SK-N-SH treated with all-trans-retinoic acid at 6 μM for 48 hours (cell line): ENCODE measurements around the gene ST8SIA3.

Source experiments
- ATAC-seq: fragments of 200-7000 bp; cut with Tn5 transposase; 3 replicates; pipeline ENCODE4 v1.9.1; 2020; ENCODE audit warnings: mild to moderate bottlenecking, moderate library complexity
- ARNTL ChIP-seq: fragments of 450-650 bp; formaldehyde crosslinking; IDR thresholded peaks from 2 replicates; pipeline ENCODE4 v1.5.0; 2020; ENCODE audit warnings: low read depth, mild to moderate bottlenecking, moderate library complexity, borderline replicate concordance
- BACH2 ChIP-seq: fragments of 250-450 bp; sonication (Bioruptor Pico); IDR thresholded peaks from 2 replicates; pipeline ENCODE4 v1.9.0; 2021; ENCODE audit warnings: mild to moderate bottlenecking, borderline replicate concordance
- CREB5 ChIP-seq: fragments of 250-450 bp; sonication (Bioruptor Pico); IDR thresholded peaks from 2 replicates; pipeline ENCODE4 v1.5.1; 2020; ENCODE audit warnings: low read depth, mild to moderate bottlenecking, moderate library complexity
- CSDC2 ChIP-seq: fragments of 250-450 bp; sonication (Bioruptor Pico); IDR thresholded peaks from 2 replicates; pipeline ENCODE4 v1.5.0; 2020; ENCODE audit warnings: mild to moderate bottlenecking, moderate library complexity
- CSRNP3 ChIP-seq: fragments of 250-450 bp; sonication (Bioruptor Pico); IDR thresholded peaks from 2 replicates; pipeline ENCODE4 v1.5.1; 2021; ENCODE audit warnings: mild to moderate bottlenecking, moderate library complexity
- ESRRG ChIP-seq: fragments of 250-450 bp; sonication (Bioruptor Pico); IDR thresholded peaks from 2 replicates; pipeline ENCODE4 v1.6.1; 2021; ENCODE audit warnings: mild to moderate bottlenecking
- GLIS3 ChIP-seq: fragments of 250-450 bp; sonication (Bioruptor Pico); IDR thresholded peaks from 2 replicates; pipeline ENCODE4 v1.5.0; 2020; ENCODE audit warnings: mild to moderate bottlenecking, moderate library complexity
- ISL1 ChIP-seq: fragments of 250-450 bp; sonication (Bioruptor Pico); IDR thresholded peaks from 2 replicates; pipeline ENCODE4 v2.1.2; 2022; ENCODE audit warnings: mild to moderate bottlenecking, moderate library complexity
- OSR1 ChIP-seq: fragments of 250-450 bp; sonication (Bioruptor Pico); IDR thresholded peaks from 2 replicates; pipeline ENCODE4 v1.8.0; 2022; ENCODE audit warnings: moderate library complexity, mild to moderate bottlenecking, inconsistent platforms
- PATZ1 ChIP-seq: fragments of 250-450 bp; sonication (Bioruptor Pico); IDR thresholded peaks from 2 replicates; pipeline ENCODE4 v1.8.0; 2020; ENCODE audit warnings: mild to moderate bottlenecking, moderate library complexity, borderline replicate concordance
- POU6F1 ChIP-seq: fragments of 250-450 bp; sonication (Bioruptor Pico); IDR thresholded peaks from 2 replicates; pipeline ENCODE4 v1.8.0; 2021; ENCODE audit warnings: low read depth, mild to moderate bottlenecking, moderate library complexity, borderline replicate concordance
- PPARA ChIP-seq: fragments of 250-450 bp; sonication (Bioruptor Pico); IDR thresholded peaks from 2 replicates; pipeline ENCODE4 v1.5.0; 2020; ENCODE audit warnings: mild to moderate bottlenecking, borderline replicate concordance
- RARB ChIP-seq: fragments of 250-450 bp; sonication (Bioruptor Pico); IDR thresholded peaks from 2 replicates; pipeline ENCODE4 v1.8.0; 2021; ENCODE audit warnings: mild to moderate bottlenecking, moderate library complexity
- SNAI2 ChIP-seq: fragments of 250-450 bp; sonication (Bioruptor Pico); IDR thresholded peaks from 2 replicates; pipeline ENCODE4 v1.5.0; 2020; ENCODE audit warnings: mild to moderate bottlenecking, moderate library complexity
- TCF4 ChIP-seq: fragments of 250-450 bp; sonication (Bioruptor Pico); IDR thresholded peaks from 2 replicates; pipeline ENCODE4 v1.8.0; 2021; ENCODE audit warnings: mild to moderate bottlenecking, moderate library complexity, borderline replicate concordance
- TOX ChIP-seq: fragments of 250-450 bp; sonication (Bioruptor Pico); IDR thresholded peaks from 2 replicates; pipeline ENCODE4 v1.8.0; 2021; ENCODE audit warnings: mild to moderate bottlenecking, moderate library complexity, borderline replicate concordance
- TSHZ2 ChIP-seq: fragments of 250-450 bp; sonication (Bioruptor Pico); IDR thresholded peaks from 2 replicates; pipeline ENCODE4 v1.5.0; 2020; ENCODE audit warnings: mild to moderate bottlenecking, moderate library complexity
- ZC3H10 ChIP-seq: fragments of 250-450 bp; sonication (Bioruptor Pico); IDR thresholded peaks from 2 replicates; pipeline ENCODE4 v1.5.1; 2021; ENCODE audit warnings: mild to moderate bottlenecking, moderate library complexity
- ZFP3 ChIP-seq: fragments of 250-450 bp; sonication (Bioruptor Pico); IDR thresholded peaks from 2 replicates; pipeline ENCODE4 v1.5.0; 2020; ENCODE audit warnings: mild to moderate bottlenecking, moderate library complexity
- ZFP30 ChIP-seq: fragments of 450-650 bp; formaldehyde crosslinking; IDR thresholded peaks from 2 replicates; pipeline ENCODE4 v1.5.0; 2022; ENCODE audit warnings: mild to moderate bottlenecking, moderate library complexity
- ZNF565 ChIP-seq: fragments of 450-650 bp; formaldehyde crosslinking; conservative IDR thresholded peaks from 2 replicates; pipeline ENCODE4 v1.5.0; 2020; ENCODE audit warnings: low read depth, mild to moderate bottlenecking, moderate library complexity
- ZNF70 ChIP-seq: fragments of 450-650 bp; formaldehyde crosslinking; IDR thresholded peaks from 2 replicates; pipeline ENCODE4 v1.5.0; 2020; ENCODE audit warnings: mild to moderate bottlenecking, moderate library complexity
- ZNF8 ChIP-seq: fragments of 450-650 bp; formaldehyde crosslinking; IDR thresholded peaks from 2 replicates; pipeline ENCODE4 v1.5.0; 2020; ENCODE audit warnings: mild to moderate bottlenecking, moderate library complexity

ST8SIA3 gene

GRCh38 chr18:57376503-57376902 lies 24.1 kb downstream of the ST8SIA3 start (continued):
- no peak for TF ChIP-seq PATZ1 (CRISPR knock-in tag)
- no peak for TF ChIP-seq BACH2 (CRISPR knock-in tag)

GRCh38 chr18:57389271-57389670 lies 36.9 kb downstream of the ST8SIA3 start:
- no peak for ATAC-seq
- no peak for TF ChIP-seq TSHZ2 (CRISPR knock-in tag)
- no peak for TF ChIP-seq PATZ1 (CRISPR knock-in tag)
- TF ChIP-seq RARB (CRISPR knock-in tag), result no peak
- no peak for TF ChIP-seq CSDC2
- no peak for TF ChIP-seq CREB5 (CRISPR knock-in tag)
- TF ChIP-seq ESRRG (CRISPR knock-in tag), result no peak
- TF ChIP-seq TCF4, result no peak
- TF ChIP-seq ISL1 (CRISPR knock-in tag), result no peak
- TF ChIP-seq BACH2 (CRISPR knock-in tag), result no peak
- TF ChIP-seq TOX (CRISPR knock-in tag), result no peak
- no peak for TF ChIP-seq ZNF70 (CRISPR knock-in tag)
- TF ChIP-seq POU6F1 (CRISPR knock-in tag), result no peak
- TF ChIP-seq OSR1 (CRISPR knock-in tag), result no peak
- no peak for TF ChIP-seq ZNF565 (CRISPR knock-in tag)
- no peak for TF ChIP-seq CSRNP3 (CRISPR knock-in tag)
- TF ChIP-seq GLIS3, result no peak
- TF ChIP-seq ZFP3 (CRISPR knock-in tag), result no peak
- no peak for TF ChIP-seq ZNF8
- TF ChIP-seq SNAI2 (CRISPR knock-in tag), result no peak
- TF ChIP-seq ARNTL (CRISPR knock-in tag), result no peak

- no peak for ATAC-seq
- no peak for TF ChIP-seq POU6F1 (CRISPR knock-in tag)
- no peak for TF ChIP-seq SNAI2 (CRISPR knock-in tag)
- no peak for TF ChIP-seq ZNF70 (CRISPR knock-in tag)
- TF ChIP-seq ARNTL (CRISPR knock-in tag), result no peak
- TF ChIP-seq PATZ1 (CRISPR knock-in tag), result no peak
- TF ChIP-seq CSDC2, result no peak
- TF ChIP-seq ZFP3 (CRISPR knock-in tag), result no peak
- TF ChIP-seq TCF4, result no peak
- no peak for TF ChIP-seq ZFP30
- no peak for TF ChIP-seq OSR1 (CRISPR knock-in tag)
- TF ChIP-seq ZNF565 (CRISPR knock-in tag), result no peak
- TF ChIP-seq PPARA (CRISPR knock-in tag), result no peak
- TF ChIP-seq ZC3H10 (CRISPR knock-in tag), result no peak
- TF ChIP-seq GLIS3, result no peak
- TF ChIP-seq ZNF8, result no peak
These were observed 37.7 kb downstream of the ST8SIA3 start for GRCh38 chr18:57390044-57390443.
